IMR-90 (cell line): ENCODE results near the gene FIBIN. TPM values are rescaled to one million over a fixed set of nuclear protein-coding genes. Genes with fewer than 3 reads are reported as not detected.

ENCODE experiments used
- ATAC-seq: fragments of 200-7000 bp; cut with Tn5 transposase; 2 replicates; pipeline ENCODE4 v1.9.1; 2020; ENCODE audit warnings: low read depth, mild to moderate bottlenecking, moderate library complexity
- BruUV-seq: library from RNA; stranded (reverse); fragments of 400-500 nt; replicated peaks from 2 replicates; lab custom pipeline; 2021; lab: Mats Ljungman, UMichigan
- CTCF ChIA-PET: fragments of 300-600 bp; formaldehyde crosslinking; extraction: SDS; loops from one replicate; lab custom pipeline; 2021; ENCODE audit warnings: antibody characterized with exemption; lab: Yijun Ruan, JAX
- POLR2A ChIA-PET: fragments of 300-600 bp; sonication (Branson Sonifier 250); formaldehyde crosslinking; loops from one replicate; lab custom pipeline; 2022; ENCODE audit warnings: antibody characterized with exemption; ENCODE audit not compliant: unreplicated experiment; lab: Charles Lee
- DNase-seq: peaks from one replicate; pipeline ENCODE4 v3.0.0; 2013
- H2AFZ ChIP-seq: replicated peaks from 2 replicates; pipeline ENCODE3; 2013; ENCODE audit warnings: low read length, mild to moderate bottlenecking; ENCODE audit not compliant: poor library complexity
- H2AK5ac ChIP-seq: 2 replicates; pipeline ENCODE4 v1.6.1; 2013; ENCODE audit warnings: low read depth, low read length, inconsistent platforms
- H2AK9ac ChIP-seq: replicated peaks from 2 replicates; pipeline ENCODE3; 2013; ENCODE audit warnings: mild to moderate bottlenecking, low read depth, low read length, moderate library complexity; ENCODE audit not compliant: poor library complexity
- H2BK120ac ChIP-seq: 2 replicates; pipeline ENCODE4 v1.6.1; 2013; ENCODE audit warnings: low read depth, low read length, inconsistent platforms
- H2BK15ac ChIP-seq: 3 replicates; pipeline ENCODE4 v1.6.1; 2013; ENCODE audit warnings: low read depth, low read length, inconsistent platforms
- H2BK20ac ChIP-seq: 2 replicates; pipeline ENCODE4 v1.6.1; 2013; ENCODE audit warnings: low read depth, mild to moderate bottlenecking, inconsistent platforms, low read length, moderate library complexity
- H2BK5ac ChIP-seq: 2 replicates; pipeline ENCODE4 v1.6.1; 2013; ENCODE audit warnings: mild to moderate bottlenecking, low read depth, low read length, inconsistent platforms; ENCODE audit not compliant: poor library complexity, severe bottlenecking
- H3K14ac ChIP-seq: replicated peaks from 2 replicates; pipeline ENCODE4 v1.6.1; 2013; ENCODE audit warnings: low read depth, low read length, inconsistent platforms
- H3K18ac ChIP-seq: 2 replicates; pipeline ENCODE4 v1.6.1; 2013; ENCODE audit warnings: low read depth, low read length, control low read depth
- H3K23ac ChIP-seq: 2 replicates; pipeline ENCODE4 v1.6.1; 2013; ENCODE audit warnings: low read depth, low read length, inconsistent platforms
- H3K27ac ChIP-seq: 2 replicates; pipeline ENCODE4 v1.5.1; 2013; ENCODE audit warnings: mild to moderate bottlenecking, control low read depth, low read length; ENCODE audit not compliant: insufficient read depth
- H3K27me3 ChIP-seq: 2 replicates; pipeline ENCODE4 v1.6.1; 2013; ENCODE audit warnings: low read length; ENCODE audit not compliant: control insufficient read depth, insufficient read depth
- H3K36me3 ChIP-seq: 2 replicates; pipeline ENCODE4 v1.6.1; 2013; ENCODE audit warnings: low read length, mixed read lengths; ENCODE audit not compliant: control insufficient read depth, insufficient read depth
- H3K4ac ChIP-seq: 2 replicates; pipeline ENCODE4 v1.6.1; 2013; ENCODE audit warnings: low read depth, low read length, inconsistent platforms
- H3K4me1 ChIP-seq: 2 replicates; pipeline ENCODE4 v1.6.1; 2013; ENCODE audit warnings: low read length, mixed read lengths; ENCODE audit not compliant: control insufficient read depth, insufficient read depth
- H3K4me2 ChIP-seq: 2 replicates; pipeline ENCODE4 v1.6.1; 2013; ENCODE audit warnings: low read depth, mild to moderate bottlenecking, control low read depth, low read length, moderate library complexity
- H3K4me3 ChIP-seq: 2 replicates; pipeline ENCODE4 v1.5.1; 2013; ENCODE audit warnings: low read depth, mild to moderate bottlenecking, control low read depth, low read length, moderate library complexity; ENCODE audit not compliant: insufficient read depth
- H3K56ac ChIP-seq: 2 replicates; pipeline ENCODE4 v1.6.1; 2013; ENCODE audit warnings: low read length, inconsistent platforms; ENCODE audit not compliant: insufficient read depth; ENCODE audit errors: extremely low read depth
- H3K79me1 ChIP-seq, 2 experiments: 2 replicates each; pipeline ENCODE4 v1.6.1; 2013; ENCODE audit warnings: low read length in 2 of 2, inconsistent platforms in 1 of 2, low read depth in 1 of 2
- H3K9ac ChIP-seq: 2 replicates; pipeline ENCODE4 v1.6.1; 2013; ENCODE audit warnings: low read depth, low read length, control low read depth
- H3K9me1 ChIP-seq: 2 replicates; pipeline ENCODE4 v1.6.1; 2013; ENCODE audit warnings: low read length, inconsistent platforms; ENCODE audit not compliant: insufficient read depth
- H3K9me3 ChIP-seq: 2 replicates; pipeline ENCODE4 v1.6.1; 2013; ENCODE audit warnings: low read length; ENCODE audit not compliant: control insufficient read depth, insufficient read depth
- H4K20me1 ChIP-seq: 2 replicates; pipeline ENCODE4 v1.6.1; 2013; ENCODE audit warnings: low read length, inconsistent platforms; ENCODE audit not compliant: insufficient read depth
- H4K5ac ChIP-seq: 2 replicates; pipeline ENCODE4 v1.6.1; 2013; ENCODE audit warnings: mild to moderate bottlenecking, low read depth, low read length, control low read depth
- H4K8ac ChIP-seq, 2 experiments: 2 replicates each; pipeline ENCODE4 v1.6.1; 2013; ENCODE audit warnings: low read depth in 2 of 2, low read length in 2 of 2, control low read depth in 1 of 2, inconsistent platforms in 1 of 2
- H4K91ac ChIP-seq: 2 replicates; pipeline ENCODE4 v1.6.1; 2013; ENCODE audit warnings: low read depth, low read length, inconsistent platforms; ENCODE audit not compliant: insufficient read depth
- FOS ChIP-seq: fragments of 150-350 bp; IDR thresholded peaks from 2 replicates; pipeline ENCODE4 v1.6.1; 2016; ENCODE audit warnings: low read depth, low read length
- WGBS, 2 experiments: methylation state at CpG; one replicate each; pipeline versions ENCODE4 v1.1.5 to v1.1.7; 2013; ENCODE audit warnings: missing lambda C conversion rate in 2 of 2; ENCODE audit not compliant: insufficient read length in 1 of 2; ENCODE audit errors: extremely low coverage in 2 of 2; 5-methylcytosine and 5-hydroxymethylcytosine counted together
- dilution Hi-C: fragments of 300-500 bp; cut with HindIII; formaldehyde crosslinking; loops from one replicate; pipeline ENCODE4 v1.14.3; 2018; ENCODE audit warnings: low sequenced_read_pairs; ENCODE audit not compliant: unreplicated experiment
- in situ Hi-C: fragments of 300-500 bp; cut with MboI; formaldehyde crosslinking; loops from 3 replicates; pipeline ENCODE4 v1.14.3; 2019; ENCODE audit warnings: low sequenced_read_pairs, inconsistent platforms, mixed read lengths
- intact Hi-C: fragments of 100-400 bp; cut with micrococcal nuclease; formaldehyde crosslinking; loops from 2 replicates; pipeline ENCODE4 v1.10.0; 2022
- polyA plus RNA-seq, 3 experiments: library from polyadenylated mRNA; depleted of rRNA; stranded (reverse); fragments of >200 nt; gene quantifications; 2 replicates each; pipeline ENCODE4 v1.2.3, GENCODE V29; 2012; ENCODE audit warnings: low replicate concordance in 1 of 3
- total RNA-seq: library from RNA; depleted of rRNA; stranded (reverse); fragments of >200 nt; gene quantifications from 2 replicates; pipeline ENCODE4 v1.2.3, GENCODE V29; 2012
- TF ChIP-seq, protein P1 (sequence below): conservative IDR thresholded peaks from 2 replicates; pipeline ENCODE4 v1.5.1; 2012; ENCODE audit warnings: mild to moderate bottlenecking, low read depth, low read length, improper control_type of control experiment

The FIBIN gene
- total and polyA plus RNA-seq, 2 of the 4 experiments (the other 2 are of a cell fraction), result 5.7 to 6.1 TPM

DNA sequence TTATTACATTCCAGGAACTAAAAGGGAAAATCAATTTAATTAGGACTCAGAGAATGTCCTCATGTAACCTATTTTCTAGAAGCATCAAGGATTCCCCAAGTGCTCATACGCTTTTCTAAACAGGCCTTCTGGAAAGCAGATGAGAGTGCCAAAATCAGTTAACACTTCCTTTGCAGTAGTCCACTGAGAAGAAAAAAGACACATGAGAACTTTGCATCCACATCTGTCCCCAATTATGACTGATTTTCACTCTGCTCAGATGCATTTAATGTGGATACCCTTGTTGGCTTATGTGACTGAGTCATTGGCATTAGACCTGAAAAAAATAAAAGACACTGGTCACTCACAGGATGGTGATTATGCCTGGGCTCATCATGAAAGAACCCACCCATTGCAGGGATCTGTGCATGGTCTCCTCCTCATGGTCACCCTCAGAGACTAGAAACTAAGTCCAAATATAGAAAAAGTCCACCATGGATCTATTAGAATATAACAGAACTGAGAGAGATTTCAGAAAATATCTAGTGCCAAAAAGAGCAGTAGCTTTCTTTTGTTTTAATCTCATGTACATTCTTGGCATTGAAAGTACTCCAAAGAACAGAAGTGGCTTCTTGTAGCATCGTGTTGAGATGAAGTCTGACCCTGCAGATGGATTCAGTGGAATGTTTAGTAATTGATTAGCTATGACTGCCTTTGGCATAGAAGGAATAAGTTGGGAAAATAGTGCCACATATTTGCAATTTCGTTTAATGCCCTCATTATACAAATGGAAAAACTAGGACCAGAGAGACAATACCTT is 48.8 kb upstream of the FIBIN start (continued):
- TF ChIP-seq, protein P1, sequence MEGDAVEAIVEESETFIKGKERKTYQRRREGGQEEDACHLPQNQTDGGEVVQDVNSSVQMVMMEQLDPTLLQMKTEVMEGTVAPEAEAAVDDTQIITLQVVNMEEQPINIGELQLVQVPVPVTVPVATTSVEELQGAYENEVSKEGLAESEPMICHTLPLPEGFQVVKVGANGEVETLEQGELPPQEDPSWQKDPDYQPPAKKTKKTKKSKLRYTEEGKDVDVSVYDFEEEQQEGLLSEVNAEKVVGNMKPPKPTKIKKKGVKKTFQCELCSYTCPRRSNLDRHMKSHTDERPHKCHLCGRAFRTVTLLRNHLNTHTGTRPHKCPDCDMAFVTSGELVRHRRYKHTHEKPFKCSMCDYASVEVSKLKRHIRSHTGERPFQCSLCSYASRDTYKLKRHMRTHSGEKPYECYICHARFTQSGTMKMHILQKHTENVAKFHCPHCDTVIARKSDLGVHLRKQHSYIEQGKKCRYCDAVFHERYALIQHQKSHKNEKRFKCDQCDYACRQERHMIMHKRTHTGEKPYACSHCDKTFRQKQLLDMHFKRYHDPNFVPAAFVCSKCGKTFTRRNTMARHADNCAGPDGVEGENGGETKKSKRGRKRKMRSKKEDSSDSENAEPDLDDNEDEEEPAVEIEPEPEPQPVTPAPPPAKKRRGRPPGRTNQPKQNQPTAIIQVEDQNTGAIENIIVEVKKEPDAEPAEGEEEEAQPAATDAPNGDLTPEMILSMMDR, result no peak

DNA sequence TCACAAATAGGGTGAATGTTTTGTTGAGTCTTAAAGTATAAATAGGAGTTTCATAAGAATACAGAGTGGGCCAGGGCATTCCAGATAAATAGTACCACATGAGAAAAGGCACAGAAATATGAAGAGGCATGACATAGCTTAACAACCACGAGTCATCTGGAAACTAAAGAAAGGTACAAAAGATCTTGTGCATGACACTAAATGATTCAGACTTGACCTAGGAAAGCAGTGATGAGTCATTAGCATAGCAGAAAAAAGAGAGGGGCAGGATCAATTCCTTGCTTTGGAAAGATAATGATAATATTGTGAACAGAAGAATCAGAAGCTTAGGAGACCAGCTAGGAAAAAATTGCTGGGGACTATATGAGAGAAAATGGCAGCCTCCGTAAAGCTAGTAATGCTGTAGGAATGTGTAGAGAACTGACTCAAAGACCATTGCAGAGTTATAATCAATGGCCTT is 47.6 kb upstream of the FIBIN start:
- dilution Hi-C loops (no loop called here), in situ Hi-C loops (no loop called here), intact Hi-C loops (loop anchor here (2.0 to 5.0 kb wide), 2 partner anchors 15 to 211 kb away; no protein-coding TSS in a partner anchor)
- ATAC-seq (no peak), DNase-seq (peak; percentile 69)
- BruUV-seq, result no TSS peak
- Histone ChIP-seq H3K27me3 (no peaks in the 10 kb centered on the region), H3K23ac (no peak overlapping the region), H2BK5ac (peak overlapping the region; percentile 44), H3K79me1 (no peaks in the 10 kb centered on the region), H3K56ac (no peak overlapping the region), H3K14ac (peak overlapping the region; percentile 47; the same call in 1 of the 2 replicates), H3K4ac (peak overlapping the region; percentile 22; the same call in 1 of the 2 replicates), H2AK5ac (no peak overlapping the region), H4K91ac (0 out of 2 replicates have a peak overlapping the region, but pooled peaks have one; percentile 60), H3K9me3 (no peaks in the 10 kb centered on the region), H2AFZ (no peak overlapping the region), H2AK9ac (no peak overlapping the region), H3K4me2 (peak overlapping the region; percentile 29; the same call in 1 of the 2 replicates), H4K5ac (peak overlapping the region; percentile 46; the same call in 1 of the 2 replicates), H2BK120ac (peak overlapping the region; percentile 70), H4K20me1 (no peaks in the 10 kb centered on the region), H3K9me1 (peaks cover 4% of the 10 kb centered on the region), H3K9ac (no peak overlapping the region), H3K27ac (no peak overlapping the region; the same call in 1 of the 2 replicates), H3K18ac (peak overlapping the region; percentile 98), H4K8ac (peak overlapping the region in 1 of 2 experiments; percentile 34; a peak in 1 of 4 replicates), H3K4me3 (no peak overlapping the region), H3K4me1 (peaks cover 20% of the 10 kb centered on the region), H2BK20ac (peak overlapping the region; percentile 67), H3K36me3 (no peaks in the 10 kb centered on the region), H2BK15ac (peak overlapping the region; percentile 1; the same call in 2 of the 3 replicates)
- no CpG with 5 or more reads among the region's 2 CpGs for WGBS, 2 experiments
- ChIA-PET POLR2A (no interaction called here), CTCF (interaction anchor here (1.0 kb wide), 1 partner anchor 63 kb away, joined by 3 read pairs; no protein-coding TSS in a partner anchor)
- TF ChIP-seq, protein P1, result no peak
- peak; percentile 72 for TF ChIP-seq FOS
